B cell (primary cell): ENCODE data around the gene SRRM5. TPM values are rescaled to one million over a fixed set of nuclear protein-coding genes. Genes with fewer than 3 reads are reported as not detected.

Source experiments
- ATAC-seq: fragments of 200-7000 bp; cut with Tn5 transposase; one replicate; pipeline ENCODE4 v1.10.0; 2021; ENCODE audit warnings: low read depth, mild to moderate bottlenecking, moderate number of reproducible peaks, moderate library complexity
- CTCF ChIA-PET: fragments of 350-600 bp; sonication (Branson Sonifier 250); formaldehyde crosslinking; loops from one replicate; lab custom pipeline; 2021; ENCODE audit warnings: antibody characterized with exemption, inconsistent platforms; lab: Charles Lee
- POLR2A ChIA-PET: fragments of 350-600 bp; sonication (Branson Sonifier 250); formaldehyde crosslinking; loops from one replicate; lab custom pipeline; 2021; ENCODE audit warnings: antibody characterized with exemption; lab: Charles Lee
- DNase-seq: peaks from one replicate; pipeline ENCODE4 v3.0.0; 2013
- H2AFZ ChIP-seq: 2 replicates; pipeline ENCODE4 v1.6.1; 2012; ENCODE audit warnings: mild to moderate bottlenecking, low read depth, low read length; ENCODE audit not compliant: insufficient read depth, poor library complexity, severe bottlenecking
- H3K27ac ChIP-seq, 2 donors: 1 replicate in 1 of 2; 2 replicates in 1 of 2; pipeline ENCODE4 v1.5.1; 2012 to 2013; ENCODE audit warnings: low read length in 2 of 2, mild to moderate bottlenecking in 2 of 2, moderate library complexity in 1 of 2
- H3K27me3 ChIP-seq, 4 experiments: fragments of 200-600 bp in 1 of 4; sonication (generic) in 1 of 4; replicated peaks in 1 of 4; 1 replicate in 2 of 4; 2 replicates in 2 of 4; pipeline versions ENCODE4 v1.6.1 to v1.7.0; 2013 to 2016; ENCODE audit warnings: low read length in 3 of 4, mild to moderate bottlenecking in 2 of 4, mixed read lengths in 1 of 4, moderate library complexity in 1 of 4; ENCODE audit not compliant: insufficient read depth in 4 of 4, control insufficient read depth in 3 of 4; ENCODE audit errors: control extremely low read depth in 1 of 4
- H3K36me3 ChIP-seq, 2 experiments: replicated peaks in 1 of 2; 1 replicate in 1 of 2; 2 replicates in 1 of 2; pipeline versions ENCODE4 v1.6.1 to v1.7.1; 2013; ENCODE audit warnings: low read length in 1 of 2; ENCODE audit not compliant: insufficient read depth in 2 of 2, control insufficient read depth in 1 of 2; ENCODE audit errors: control extremely low read depth in 1 of 2, extremely low read depth in 1 of 2
- H3K4me1 ChIP-seq, 2 donors: fragments of 200-600 bp in 1 of 2; sonication (generic) in 1 of 2; 1 replicate in 1 of 2; 2 replicates in 1 of 2; pipeline versions ENCODE4 v1.5.1 to v1.6.1; 2013 to 2017; ENCODE audit warnings: low read length in 2 of 2; ENCODE audit not compliant: control insufficient read depth in 2 of 2, insufficient read depth in 2 of 2
- H3K4me2 ChIP-seq: replicated peaks from 2 replicates; pipeline ENCODE3; 2012; ENCODE audit warnings: mild to moderate bottlenecking, low read depth, low read length; ENCODE audit not compliant: poor library complexity, severe bottlenecking
- H3K4me3 ChIP-seq, 5 experiments: fragments of 200-600 bp in 1 of 5; sonication (generic) in 1 of 5; 1 replicate in 3 of 5; 2 replicates in 2 of 5; pipeline versions ENCODE4 v1.5.1 to v1.7.0; 2011 to 2016; ENCODE audit warnings: low read length in 4 of 5, mild to moderate bottlenecking in 4 of 5, low read depth in 2 of 5, control low read depth in 1 of 5, moderate library complexity in 1 of 5; ENCODE audit not compliant: insufficient read depth in 1 of 5; ENCODE audit errors: control extremely low read depth in 1 of 5, extremely low read depth in 1 of 5
- H3K79me2 ChIP-seq: fragments of 200-600 bp; sonication (generic); one replicate; pipeline ENCODE4 v1.6.0; 2016; ENCODE audit warnings: low read length; ENCODE audit not compliant: control insufficient read depth, insufficient read depth
- H3K9ac ChIP-seq: fragments of 200-600 bp; sonication (generic); 2 replicates; pipeline ENCODE4 v1.6.1; 2017; ENCODE audit warnings: mild to moderate bottlenecking, low read length, moderate library complexity
- H3K9me3 ChIP-seq, 3 donors: one replicate each; pipeline versions ENCODE4 v1.6.1 to v1.7.1; 2013; ENCODE audit warnings: low read length in 2 of 3; ENCODE audit not compliant: control insufficient read depth in 2 of 3, insufficient read depth in 1 of 3; ENCODE audit errors: control extremely low read depth in 1 of 3
- H4K20me1 ChIP-seq: 2 replicates; pipeline ENCODE4 v1.6.0; 2012; ENCODE audit warnings: mild to moderate bottlenecking, low read length; ENCODE audit not compliant: insufficient read depth, control insufficient read depth, poor library complexity, severe bottlenecking
- H3K27ac Mint-ChIP-seq: one replicate; pipeline ENCODE4 v1.8.0; 2021; ENCODE audit warnings: mixed read lengths
- H3K27me3 Mint-ChIP-seq: one replicate; pipeline ENCODE4 v1.8.0; 2021; ENCODE audit warnings: mixed read lengths
- H3K4me1 Mint-ChIP-seq: one replicate; pipeline ENCODE4 v1.8.0; 2021; ENCODE audit warnings: mixed read lengths
- H3K4me3 Mint-ChIP-seq: one replicate; pipeline ENCODE4 v1.8.0; 2021; ENCODE audit warnings: mixed read lengths
- H3K9me3 Mint-ChIP-seq: one replicate; pipeline ENCODE4 v1.8.0; 2022; ENCODE audit warnings: mixed read lengths; ENCODE audit not compliant: insufficient read depth
- EZH2 ChIP-seq: IDR thresholded peaks from 2 replicates; pipeline ENCODE4 v1.6.1; 2012; ENCODE audit warnings: borderline replicate concordance, low read depth, mild to moderate bottlenecking, moderate library complexity, low read length; ENCODE audit not compliant: insufficient read depth, poor library complexity, severe bottlenecking
- WGBS: methylation state at CpG from one replicate; pipeline ENCODE4 v1.1.5; 2013; ENCODE audit warnings: missing lambda C conversion rate; ENCODE audit not compliant: insufficient coverage; 5-methylcytosine and 5-hydroxymethylcytosine counted together
- intact Hi-C: fragments of 100-400 bp; cut with micrococcal nuclease; formaldehyde crosslinking; loops from one replicate; pipeline ENCODE4 v1.10.0; 2022
- polyA plus RNA-seq: library from polyadenylated mRNA; depleted of rRNA; stranded (reverse); fragments of >200 nt; gene quantifications from 2 replicates; pipeline ENCODE4 v1.2.3, GENCODE V29; 2012
- total RNA-seq, 2 donors: library from RNA; stranded (reverse); fragments of 120-200 nt in 1 of 2; gene quantifications; 1 replicate in 1 of 2; 2 replicates in 1 of 2; pipeline versions ENCODE4 v1.2.3 to v1.2.4, GENCODE V29; 2013 to 2022
- TF ChIP-seq, protein P1 (sequence below): fragments of 200-600 bp; IDR thresholded peaks from one replicate; pipeline ENCODE4 v1.8.0; 2022; ENCODE audit warnings: antibody characterized with exemption, mild to moderate bottlenecking

SRRM5 gene
- total and polyA plus RNA-seq, 2 donors (not counting 1 experiment from before 2014, with no cell fraction given) = 0.64 to 1.4 TPM

DNA sequence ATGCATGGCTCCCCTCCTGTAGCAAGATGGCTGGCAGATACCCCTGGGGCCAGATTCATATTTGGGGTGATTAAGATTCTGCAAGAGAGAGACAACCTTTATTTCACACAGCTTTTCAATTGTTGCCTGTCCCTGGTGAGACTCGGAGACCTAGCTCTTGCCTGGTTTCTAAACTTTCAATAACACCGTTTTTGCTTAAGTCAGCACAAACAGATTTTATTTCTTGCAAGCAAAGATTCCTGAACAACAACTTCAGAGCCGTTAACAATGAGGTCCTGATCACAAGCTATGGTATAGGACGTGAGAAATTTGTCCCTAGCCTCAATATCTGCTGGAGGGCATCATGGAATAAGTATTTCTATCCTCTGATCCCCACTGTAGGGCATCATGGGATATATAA lies 30.6 kb downstream of the SRRM5 start:
- H3K27me3 ChIP-seq = peaks cover 0 to 28% (median 12%) of the 10 kb centered on the region in 4 experiments
- DNase-seq = no peak
- H3K36me3 ChIP-seq = no peaks in the 10 kb centered on the region
- H3K4me1 ChIP-seq = peaks cover 20% of the 10 kb centered on the region in 2 donors
- WGBS = 91% methylated on average over 2 of the region's 4 CpGs
- H3K9me3 Mint-ChIP-seq = no peaks in the 10 kb centered on the region
- peaks cover 22% of the 10 kb centered on the region for H3K4me1 Mint-ChIP-seq
- ChIA-PET CTCF (no interaction called here), POLR2A (no interaction called here)
- H2AFZ ChIP-seq = no peak overlapping the region
- ATAC-seq = no peak
- H3K4me3 Mint-ChIP-seq = no peak overlapping the region
- H3K27me3 Mint-ChIP-seq = peaks cover 26% of the 10 kb centered on the region
- no peak overlapping the region for H3K9ac ChIP-seq
- no peak overlapping the region for H3K27ac Mint-ChIP-seq
- H3K9me3 ChIP-seq = peaks cover 0 to 8% (median 0%) of the 10 kb centered on the region in 3 donors
- H3K27ac ChIP-seq = no peak overlapping the region
- H3K4me2 ChIP-seq = no peak overlapping the region
- H4K20me1 ChIP-seq = no peaks in the 10 kb centered on the region
- intact Hi-C loops = no loop called here
- H3K79me2 ChIP-seq = no peaks in the 10 kb centered on the region
- TF ChIP-seq, protein P1, sequence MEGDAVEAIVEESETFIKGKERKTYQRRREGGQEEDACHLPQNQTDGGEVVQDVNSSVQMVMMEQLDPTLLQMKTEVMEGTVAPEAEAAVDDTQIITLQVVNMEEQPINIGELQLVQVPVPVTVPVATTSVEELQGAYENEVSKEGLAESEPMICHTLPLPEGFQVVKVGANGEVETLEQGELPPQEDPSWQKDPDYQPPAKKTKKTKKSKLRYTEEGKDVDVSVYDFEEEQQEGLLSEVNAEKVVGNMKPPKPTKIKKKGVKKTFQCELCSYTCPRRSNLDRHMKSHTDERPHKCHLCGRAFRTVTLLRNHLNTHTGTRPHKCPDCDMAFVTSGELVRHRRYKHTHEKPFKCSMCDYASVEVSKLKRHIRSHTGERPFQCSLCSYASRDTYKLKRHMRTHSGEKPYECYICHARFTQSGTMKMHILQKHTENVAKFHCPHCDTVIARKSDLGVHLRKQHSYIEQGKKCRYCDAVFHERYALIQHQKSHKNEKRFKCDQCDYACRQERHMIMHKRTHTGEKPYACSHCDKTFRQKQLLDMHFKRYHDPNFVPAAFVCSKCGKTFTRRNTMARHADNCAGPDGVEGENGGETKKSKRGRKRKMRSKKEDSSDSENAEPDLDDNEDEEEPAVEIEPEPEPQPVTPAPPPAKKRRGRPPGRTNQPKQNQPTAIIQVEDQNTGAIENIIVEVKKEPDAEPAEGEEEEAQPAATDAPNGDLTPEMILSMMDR = no peak
- TF ChIP-seq EZH2 = no peak
- no peak overlapping the region for H3K4me3 ChIP-seq

DNA sequence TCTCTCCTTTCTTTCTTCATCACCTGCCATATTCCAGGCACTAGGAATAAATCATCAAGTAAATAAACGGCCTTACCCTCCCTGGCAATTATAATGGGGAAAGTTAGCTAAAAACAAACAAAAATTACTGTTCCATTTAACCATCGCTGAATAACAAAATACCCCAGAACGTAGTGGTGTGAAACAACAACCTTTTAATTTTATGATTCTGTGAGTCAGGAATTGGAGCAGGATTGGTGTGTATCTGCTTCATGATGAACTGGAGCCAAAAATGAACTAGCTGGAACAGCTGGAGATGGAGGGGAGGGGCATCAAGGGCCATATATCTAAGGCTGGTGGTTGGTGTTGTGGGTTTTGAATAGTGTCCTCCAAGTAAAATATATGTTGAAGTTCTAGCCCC lies 31.4 kb downstream of the SRRM5 start:
- H3K27me3 Mint-ChIP-seq = peaks cover 22% of the 10 kb centered on the region
- Histone ChIP-seq H4K20me1 (no peaks in the 10 kb centered on the region), H3K4me1 (peaks cover 18 to 19% of the 10 kb centered on the region in 2 donors), H3K27ac (no peak overlapping the region), H3K27me3 (peaks cover 0 to 24% (median 8%) of the 10 kb centered on the region in 4 experiments), H3K36me3 (no peaks in the 10 kb centered on the region), H3K9me3 (peaks cover 0 to 8% (median 0%) of the 10 kb centered on the region in 3 donors), H3K4me3 (no peak overlapping the region), H2AFZ (no peak overlapping the region), H3K9ac (no peak overlapping the region), H3K79me2 (no peaks in the 10 kb centered on the region), H3K4me2 (no peak overlapping the region)
- ATAC-seq = no peak
- POLR2A ChIA-PET = no interaction called here
- no peak for DNase-seq
- H3K9me3 Mint-ChIP-seq = no peaks in the 10 kb centered on the region
- H3K27ac Mint-ChIP-seq = no peak overlapping the region
- TF ChIP-seq, protein P1 = no peak
- TF ChIP-seq EZH2 = no peak
- intact Hi-C loops = no loop called here
- H3K4me3 Mint-ChIP-seq = no peak overlapping the region
- H3K4me1 Mint-ChIP-seq = peaks cover 19% of the 10 kb centered on the region
- CTCF ChIA-PET = interaction anchor here (0.7 kb wide), 1 partner anchor 170 kb away, joined by 4 read pairs; no protein-coding TSS in a partner anchor
- WGBS = no CpG with 5 or more reads among the region's 3 CpGs
